EH (cell line): ENCODE data around the gene TDRD3.

Experiments
- DNase-seq: peaks from one replicate; pipeline ENCODE4 v3.0.0-alpha.2; 2015; ENCODE audit warnings: low read depth

Gene TDRD3

GRCh38 chr13:60575142-60575541 lies 178.1 kb downstream of the TDRD3 start:
- DNase-seq, result no peak

DNA sequence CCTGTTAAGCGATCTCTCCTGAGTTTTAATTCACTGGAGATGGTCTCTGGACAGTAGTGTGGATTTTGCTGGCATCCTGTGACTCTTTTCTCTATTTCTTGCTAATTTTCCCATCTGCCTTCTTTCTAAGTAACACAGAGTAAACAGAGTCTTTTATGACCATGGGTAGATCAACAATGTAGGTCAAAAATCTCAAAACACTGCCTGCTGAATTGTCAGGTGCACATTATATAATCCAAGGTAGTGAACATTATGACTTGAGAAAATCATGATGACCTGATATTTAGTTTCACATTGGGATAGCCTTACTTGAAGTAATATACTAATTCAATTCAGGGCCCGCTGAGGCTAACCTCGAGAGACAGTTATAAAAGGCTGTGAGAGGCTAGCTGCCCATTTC lies 180.7 kb downstream of the TDRD3 start:
- no peak for DNase-seq

- DNase-seq, result peak; percentile 63
Measured at GRCh38 chr13:60583196-60583888, 186.3 kb downstream of the TDRD3 start.

DNA sequence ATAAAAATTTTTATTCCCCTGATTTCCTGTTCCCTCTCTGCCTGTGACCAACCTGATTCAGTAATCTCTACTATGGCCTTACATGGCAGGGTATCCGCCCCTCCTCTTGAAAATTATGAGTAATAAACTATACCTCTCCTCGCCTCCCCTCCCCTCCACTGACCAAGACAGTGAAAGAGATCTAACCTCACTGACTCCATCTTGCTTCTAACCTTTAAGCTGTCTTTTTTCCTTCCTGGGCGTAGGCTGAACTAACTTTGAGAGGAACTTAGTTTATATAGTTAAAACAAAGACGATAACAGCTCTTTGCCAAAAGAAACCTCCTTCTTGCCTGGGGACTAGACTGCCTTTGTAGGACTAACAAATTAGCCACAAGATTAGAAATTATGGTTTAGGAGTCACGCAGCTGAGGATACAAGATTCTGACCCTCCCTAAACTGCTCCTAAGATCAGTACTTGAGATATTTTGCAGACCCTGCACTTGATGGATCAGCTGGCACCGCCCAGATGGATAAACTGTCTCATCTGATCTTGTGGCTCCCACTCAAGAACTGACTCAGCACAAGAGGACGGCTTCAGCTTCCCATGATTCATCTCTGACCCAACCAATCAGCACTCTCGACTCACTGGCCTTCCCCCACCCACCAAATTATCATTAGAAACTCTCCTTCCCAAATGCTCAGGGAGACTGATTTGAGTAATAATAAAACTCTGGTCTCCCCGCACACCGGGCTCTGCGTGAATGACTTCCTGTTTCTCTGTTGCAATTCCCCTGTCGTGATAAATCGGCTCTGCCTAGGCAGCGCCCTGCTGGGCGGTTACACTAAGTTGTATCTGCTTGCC lies 187.1 kb downstream of the TDRD3 start:
- peak; percentile 78 for DNase-seq

GRCh38 chr13:60584976-60585375 lies 188.0 kb downstream of the TDRD3 start:
- peak; percentile 18 for DNase-seq

GRCh38 chr13:60590800-60591747 lies 194.1 kb downstream of the TDRD3 start:
- peak; percentile 64 for DNase-seq

GRCh38 chr13:60603049-60603448 lies 206.0 kb downstream of the TDRD3 start:
- no peak for DNase-seq

GRCh38 chr13:60604058-60604457 lies 207.0 kb downstream of the TDRD3 start:
- no peak for DNase-seq

DNA sequence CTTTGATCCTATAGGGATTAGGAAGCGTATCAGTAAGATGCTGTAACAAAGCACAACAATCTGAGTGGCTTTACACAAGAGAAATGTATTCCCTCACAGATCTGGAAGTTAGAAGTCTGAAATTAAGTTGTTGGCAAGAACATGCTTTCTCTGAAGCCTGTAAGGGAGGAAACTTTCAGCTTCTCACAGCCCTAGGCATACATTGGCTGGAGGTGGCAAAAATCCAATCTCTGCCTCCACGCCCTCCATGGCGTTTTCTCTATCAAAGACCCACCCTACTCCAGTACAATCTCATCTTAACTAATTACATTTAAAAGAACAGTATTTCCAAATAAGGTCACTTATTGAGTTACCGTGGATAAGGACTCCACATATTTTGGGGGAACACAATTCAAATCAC lies 211.9 kb downstream of the TDRD3 start:
- no peak for DNase-seq

GRCh38 chr13:60611523-60611922 lies 214.5 kb downstream of the TDRD3 start:
- no peak for DNase-seq

- no peak for DNase-seq
Measured at GRCh38 chr13:60612593-60612992, 215.6 kb downstream of the TDRD3 start.

- DNase-seq, result no peak
Measured at GRCh38 chr13:60613080-60613479, 216.1 kb downstream of the TDRD3 start.

GRCh38 chr13:60617991-60618733 lies 221.1 kb downstream of the TDRD3 start:
- DNase-seq, result peak; percentile 26

- DNase-seq, result no peak
Measured at GRCh38 chr13:60619461-60619860, 222.4 kb downstream of the TDRD3 start.

DNA sequence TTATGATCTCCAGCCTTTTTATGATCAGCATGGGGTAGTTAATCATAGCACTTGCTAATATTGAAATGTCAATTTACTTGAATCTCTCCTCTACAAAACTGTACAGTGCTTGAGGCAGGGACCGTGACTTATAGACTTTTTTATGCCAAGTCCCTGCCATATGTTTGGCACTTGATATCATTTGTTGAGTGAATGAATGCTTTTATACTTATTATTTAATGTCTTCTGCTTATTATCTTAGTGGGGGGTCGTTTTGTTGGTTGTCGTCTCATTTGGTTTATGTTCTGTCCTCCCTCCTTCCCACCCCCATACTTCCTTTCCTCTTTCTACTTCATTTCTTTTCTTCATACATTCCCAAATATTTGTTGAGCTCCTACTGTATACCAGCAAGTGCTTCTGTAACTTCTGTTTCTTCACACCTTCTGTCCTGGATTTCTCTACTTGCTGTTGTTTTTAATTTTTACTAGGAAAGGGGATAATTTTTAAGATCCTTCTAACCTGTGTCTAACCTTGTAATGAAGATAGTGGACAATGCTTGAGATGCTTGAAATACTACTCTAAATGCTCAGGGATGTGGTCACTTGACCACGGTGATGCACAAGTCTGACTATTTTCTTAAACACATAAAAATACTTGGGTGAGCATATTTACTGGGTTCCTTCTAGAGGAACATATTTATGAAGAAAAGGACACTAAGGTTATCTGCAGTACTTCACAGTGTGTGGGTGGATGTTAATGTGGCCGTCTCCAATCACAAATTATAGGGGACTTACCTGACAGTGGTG lies 223.8 kb downstream of the TDRD3 start:
- no peak for DNase-seq

- no peak for DNase-seq
Measured at GRCh38 chr13:60623151-60623550, 226.1 kb downstream of the TDRD3 start.
